Activated CD4-positive, alpha-beta T cell treated with anti-CD3 and anti-CD28 coated beads, Interleukin-2, amount 50 U/mL, for 16 hours (primary cell): ENCODE data around the gene SLC6A15.
A peak's percentile ranks its signal among the peaks of the same experiment; 100 is the strongest.

Source experiments
- DNase-seq: peaks from one replicate; pipeline ENCODE4 v3.0.0-alpha.2; 2020

The SLC6A15 gene

GRCh38 chr12:84912198-84913128 is at the start of gene SLC6A15:
Gene SLC6A15, minus strand, starts transcription at chr12:84912799. Its CDS starts 20,679 bp downstream, at chr12:84892120.
- peak; percentile 39 for DNase-seq

GRCh38 chr12:84960918-84961317 is 48.3 kb upstream of the SLC6A15 start:
- DNase-seq: no peak

- DNase-seq: no peak
Measured at GRCh38 chr12:84955298-84955697, 42.7 kb upstream of the SLC6A15 start.

GRCh38 chr12:84954415-84954814 is 41.8 kb upstream of the SLC6A15 start:
- DNase-seq: no peak

- DNase-seq: no peak
Measured at GRCh38 chr12:84950971-84951546, 38.5 kb upstream of the SLC6A15 start.

GRCh38 chr12:84946753-84947152 is 34.2 kb upstream of the SLC6A15 start:
- DNase-seq: no peak

- no peak for DNase-seq
Measured at GRCh38 chr12:84937415-84937814, 24.8 kb upstream of the SLC6A15 start.

GRCh38 chr12:84929501-84929900 is 16.9 kb upstream of the SLC6A15 start:
- DNase-seq: no peak

GRCh38 chr12:84924981-84925380 is 12.4 kb upstream of the SLC6A15 start:
- no peak for DNase-seq

GRCh38 chr12:84922693-84923092 is 10.1 kb upstream of the SLC6A15 start:
- DNase-seq: no peak

GRCh38 chr12:84920331-84920730 is 7.7 kb upstream of the SLC6A15 start:
- no peak for DNase-seq

GRCh38 chr12:84919271-84919670 is 6.7 kb upstream of the SLC6A15 start:
- no peak for DNase-seq

- no peak for DNase-seq
Measured at GRCh38 chr12:84913129-84913515, 523 bp upstream of the SLC6A15 start.

GRCh38 chr12:84911271-84912197 is 1.1 kb downstream of the SLC6A15 start:
- peak; percentile 7 for DNase-seq

GRCh38 chr12:84910549-84911241 is 1.9 kb downstream of the SLC6A15 start:
- no peak for DNase-seq

- DNase-seq: no peak
Measured at GRCh38 chr12:84904051-84904450, 8.5 kb downstream of the SLC6A15 start.

GRCh38 chr12:84891106-84891838 is 21.3 kb downstream of the SLC6A15 start:
- DNase-seq: no peak

- no peak for DNase-seq
Measured at GRCh38 chr12:84889818-84890217, 22.8 kb downstream of the SLC6A15 start.

GRCh38 chr12:84888861-84889260 is 23.7 kb downstream of the SLC6A15 start:
- DNase-seq: no peak

GRCh38 chr12:84877340-84877739 is 35.3 kb downstream of the SLC6A15 start:
- DNase-seq: no peak

- no peak for DNase-seq
Measured at GRCh38 chr12:84875241-84875640, 37.4 kb downstream of the SLC6A15 start.

- DNase-seq: no peak
Measured at GRCh38 chr12:84874825-84875139, 37.8 kb downstream of the SLC6A15 start.
